ENCODE data around the gene GALNS.

Gene GALNS

DNA sequence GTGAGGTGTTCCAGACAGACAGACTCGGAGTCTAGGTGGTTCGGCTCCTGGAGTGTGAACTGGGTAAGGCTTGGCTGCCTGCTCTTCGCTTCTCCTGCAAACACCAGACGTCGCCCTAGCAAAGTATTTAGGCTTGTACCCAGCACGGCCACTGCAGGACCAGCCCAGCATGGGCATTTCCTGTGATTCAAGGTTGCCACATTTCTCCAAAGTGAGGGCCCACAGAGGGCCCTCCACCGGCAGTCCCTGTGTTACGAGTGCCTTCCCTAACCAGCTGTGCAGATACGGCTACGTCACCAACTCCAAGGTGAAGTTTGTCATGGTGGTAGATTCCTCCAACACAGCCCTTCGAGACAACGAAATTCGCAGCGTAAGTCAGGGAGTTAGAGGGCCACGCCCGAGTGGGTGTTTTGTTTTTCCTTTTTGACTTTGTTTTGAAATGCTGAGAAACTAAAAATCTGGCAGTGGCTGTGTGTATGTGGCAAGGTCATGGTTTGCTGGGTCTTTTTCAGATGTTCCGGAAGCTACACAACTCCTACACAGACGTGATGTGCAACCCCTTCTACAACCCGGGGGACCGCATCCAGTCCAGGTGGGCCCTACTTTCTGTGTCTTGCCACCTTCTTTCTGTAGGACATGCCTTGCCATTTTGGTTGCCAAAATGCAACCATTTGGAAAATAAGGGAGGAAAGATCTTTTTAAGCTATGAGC is 2.8 kb upstream of the GALNS start:
- no peak for DNase-seq (ENCODE audit: low read depth in 4 of 4, low spot score in 1 of 4)

- peak; percentile 43 to 77 (median 54) for DNase-seq (ENCODE audit: low read depth in 4 of 4, low spot score in 1 of 4)
These were observed 1.1 kb upstream of the GALNS start for GRCh38 chr16:88857728-88858339.

GRCh38 chr16:88856122-88856827 is 472 bp downstream of the GALNS start:
- DNase-seq (ENCODE audit: low read depth in 4 of 4, low spot score in 1 of 4): no peak

- no peak for DNase-seq (ENCODE audit: low read depth in 4 of 4, low spot score in 1 of 4)
These were observed 1.0 kb downstream of the GALNS start for GRCh38 chr16:88855736-88856121.

DNA sequence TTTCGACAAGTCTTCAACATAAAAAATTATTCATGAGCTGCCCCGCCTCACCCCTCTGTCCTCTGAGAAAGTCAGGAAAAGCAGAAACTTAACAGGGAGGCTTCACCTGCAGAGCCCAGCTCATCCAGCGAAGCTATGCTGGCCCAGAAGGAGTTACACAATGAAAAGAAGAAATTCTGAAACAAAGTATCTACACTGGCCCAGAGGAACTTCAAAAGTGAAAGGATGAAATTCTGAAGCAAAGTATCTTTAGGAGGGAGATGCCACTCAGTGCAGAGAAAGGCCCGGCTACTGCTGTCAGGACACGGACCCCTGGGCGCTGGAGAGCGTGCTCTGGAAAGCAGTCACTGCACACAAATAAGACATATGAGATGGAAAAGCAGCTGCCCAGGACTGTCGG is 1.6 kb downstream of the GALNS start:
- no peak for DNase-seq (ENCODE audit: low read depth in 4 of 4, low spot score in 1 of 4)

DNA sequence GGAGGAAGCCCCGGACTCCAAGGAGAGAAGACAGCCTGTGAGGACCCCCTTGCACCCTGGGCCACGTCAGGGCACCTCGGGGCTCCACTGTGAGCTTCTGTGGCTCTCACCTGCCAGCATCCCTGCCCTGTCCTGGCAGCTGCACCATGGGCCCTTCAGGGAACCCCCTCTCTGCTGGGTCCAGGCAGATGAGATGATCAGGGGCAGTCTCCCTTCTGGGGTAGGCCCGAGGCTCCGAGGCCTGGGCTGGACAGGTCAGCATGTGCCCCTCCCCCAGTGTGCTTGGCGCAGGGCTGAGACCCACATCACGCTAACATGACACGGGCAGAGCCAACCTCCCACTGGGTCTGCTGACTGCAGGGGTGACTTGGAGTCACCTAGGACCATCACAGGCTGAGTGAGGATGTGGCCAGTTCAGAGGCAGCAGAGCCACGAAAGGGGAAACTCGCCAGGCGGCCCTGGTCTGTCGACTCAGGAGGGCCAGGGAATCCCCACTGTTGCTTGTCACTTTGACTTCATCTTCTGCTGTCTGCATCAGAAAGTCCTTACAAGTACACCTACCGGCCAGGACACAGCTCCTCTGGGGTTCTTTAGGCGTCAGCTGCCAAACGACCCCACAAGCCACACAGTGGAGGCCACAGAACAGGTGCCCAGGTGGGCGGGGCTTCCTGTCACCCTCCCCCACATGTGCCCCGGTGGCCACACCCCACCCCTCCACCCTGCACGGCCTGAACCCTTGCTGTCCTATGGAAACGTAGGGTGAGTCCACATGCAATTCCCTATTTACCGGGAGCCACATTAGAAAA is 2.2 kb downstream of the GALNS start:
- no peak for DNase-seq (ENCODE audit: low read depth in 4 of 4, low spot score in 1 of 4)

DNA sequence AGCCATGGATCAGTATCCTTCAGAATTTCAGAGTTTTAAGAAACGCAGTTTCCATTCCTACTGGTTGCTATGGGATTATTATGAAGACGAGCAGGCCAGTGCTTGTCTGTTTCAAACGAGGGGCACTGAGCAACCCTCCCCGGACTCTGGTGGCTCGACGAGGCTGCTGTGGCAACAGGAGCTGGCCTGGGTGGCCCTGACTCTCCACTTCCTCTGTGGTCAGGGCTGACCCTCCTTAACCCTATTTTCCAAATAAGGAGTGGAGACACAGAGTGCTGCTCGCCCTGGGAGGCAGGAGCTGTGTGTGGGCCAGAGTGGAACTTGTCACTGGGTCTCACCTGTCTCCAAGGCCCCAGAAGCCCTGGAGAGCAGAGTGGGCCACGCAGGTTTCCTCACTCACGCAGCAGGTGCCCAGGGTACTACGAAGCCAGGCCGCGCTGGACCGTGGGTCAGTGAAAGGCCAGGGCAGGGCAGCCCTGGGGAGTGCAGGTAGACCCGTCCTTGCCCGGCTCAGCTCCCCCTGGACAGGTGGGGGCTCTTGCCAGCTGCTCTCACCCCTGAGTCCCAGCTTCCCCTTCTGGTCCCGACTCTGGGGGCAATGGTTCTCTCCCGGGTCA is 3.3 kb downstream of the GALNS start:
- DNase-seq (ENCODE audit: low read depth in 4 of 4, low spot score in 1 of 4): no peak

DNA sequence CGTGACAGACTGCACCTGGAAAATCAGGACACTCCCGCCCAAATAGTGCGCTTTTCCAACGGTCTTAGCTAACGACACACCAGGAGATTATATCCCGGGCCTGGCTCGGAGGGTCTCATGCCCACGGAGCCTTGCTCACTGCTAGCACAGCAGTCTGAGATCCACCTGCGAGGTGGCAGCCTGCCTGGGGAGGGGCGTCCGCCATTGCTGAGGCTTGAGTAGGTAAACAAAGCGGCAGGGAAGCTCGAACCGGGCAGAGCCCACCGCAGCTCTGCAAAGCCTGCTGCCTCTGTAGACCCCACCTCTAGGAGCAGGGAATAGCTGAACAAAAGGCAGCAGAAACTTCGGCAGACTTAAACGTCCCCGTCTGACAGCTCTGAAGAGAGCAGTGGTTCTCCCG is 5.1 kb downstream of the GALNS start:
- DNase-seq (ENCODE audit: low read depth in 4 of 4, low spot score in 1 of 4): no peak

DNA sequence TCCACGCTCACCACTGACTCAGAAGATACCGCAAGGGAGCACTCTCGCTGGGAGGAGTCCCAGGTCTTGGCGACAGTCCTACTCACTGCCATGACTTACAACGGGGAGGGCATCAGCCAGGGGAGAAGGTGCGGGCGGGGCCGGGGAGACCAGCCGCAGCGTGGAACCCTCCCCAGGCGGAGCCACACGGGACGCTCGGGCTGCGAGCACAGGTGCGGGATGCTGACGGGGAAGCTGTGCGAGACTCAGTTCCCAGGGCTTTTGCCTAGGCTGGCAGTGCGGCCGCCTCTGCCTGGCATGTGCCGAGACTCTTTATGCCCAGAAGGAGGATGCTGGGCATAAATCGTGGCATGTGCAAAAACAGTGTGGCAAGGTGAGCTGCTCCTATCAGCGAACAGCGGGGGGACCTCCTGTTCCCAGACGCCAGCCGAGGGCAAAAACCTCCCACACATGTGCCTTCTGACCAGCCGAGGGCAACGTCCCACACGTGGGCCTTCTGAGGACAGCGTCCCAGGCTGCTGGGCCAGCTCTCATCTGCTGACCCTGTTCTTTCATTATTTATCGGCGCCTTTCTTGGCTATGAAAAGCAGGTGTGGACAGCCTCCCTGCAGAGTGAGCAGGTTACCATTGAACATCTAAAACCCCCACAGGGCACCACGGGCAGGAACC is 6.1 kb downstream of the GALNS start:
- no peak for DNase-seq (ENCODE audit: low read depth in 4 of 4, low spot score in 1 of 4)

DNA sequence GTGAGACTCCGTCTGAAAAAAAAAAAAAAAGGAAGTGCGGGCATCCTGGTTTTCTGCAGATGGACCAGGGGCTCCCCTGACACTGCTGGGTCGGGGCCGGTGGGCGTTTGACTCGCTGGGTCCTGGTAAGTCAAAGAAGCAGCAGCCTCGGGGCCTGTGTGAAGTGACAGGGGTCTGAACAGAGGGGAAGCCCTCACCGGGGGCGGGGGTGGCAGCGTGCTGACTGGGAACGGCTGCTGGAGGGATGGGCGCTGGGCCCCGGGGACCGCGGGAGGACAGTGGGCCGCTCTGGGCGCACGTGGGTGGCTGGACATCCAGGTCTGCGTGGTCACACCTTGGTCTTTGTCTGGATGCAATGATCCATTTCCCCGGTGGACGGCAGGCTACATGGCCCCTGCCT is 8.2 kb downstream of the GALNS start:
- no peak for DNase-seq (ENCODE audit: low read depth in 4 of 4, low spot score in 1 of 4)

- no peak for DNase-seq (ENCODE audit: low read depth in 4 of 4, low spot score in 1 of 4)
These were observed 9.1 kb downstream of the GALNS start for GRCh38 chr16:88847654-88848053.

DNA sequence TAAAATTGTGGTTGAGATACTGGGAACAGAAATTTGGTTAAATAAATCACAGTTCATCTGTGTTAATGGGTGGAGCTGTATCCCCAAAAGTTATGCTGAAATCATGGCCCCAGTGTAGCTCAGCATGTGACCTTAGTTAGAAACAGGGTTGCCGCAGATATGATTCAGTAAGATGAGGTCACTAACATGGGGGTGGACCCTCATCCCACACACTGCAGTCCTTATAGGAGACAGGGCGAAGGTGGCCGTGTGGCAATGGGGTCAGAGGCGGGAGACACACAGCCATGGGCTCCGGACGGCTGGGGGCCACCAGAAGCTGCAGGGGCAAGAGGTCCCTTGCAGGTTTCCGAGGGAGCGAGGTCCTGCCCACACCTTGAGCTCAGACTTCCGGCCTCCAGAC is 10.7 kb downstream of the GALNS start:
- DNase-seq (ENCODE audit: low read depth in 4 of 4, low spot score in 1 of 4): no peak

DNA sequence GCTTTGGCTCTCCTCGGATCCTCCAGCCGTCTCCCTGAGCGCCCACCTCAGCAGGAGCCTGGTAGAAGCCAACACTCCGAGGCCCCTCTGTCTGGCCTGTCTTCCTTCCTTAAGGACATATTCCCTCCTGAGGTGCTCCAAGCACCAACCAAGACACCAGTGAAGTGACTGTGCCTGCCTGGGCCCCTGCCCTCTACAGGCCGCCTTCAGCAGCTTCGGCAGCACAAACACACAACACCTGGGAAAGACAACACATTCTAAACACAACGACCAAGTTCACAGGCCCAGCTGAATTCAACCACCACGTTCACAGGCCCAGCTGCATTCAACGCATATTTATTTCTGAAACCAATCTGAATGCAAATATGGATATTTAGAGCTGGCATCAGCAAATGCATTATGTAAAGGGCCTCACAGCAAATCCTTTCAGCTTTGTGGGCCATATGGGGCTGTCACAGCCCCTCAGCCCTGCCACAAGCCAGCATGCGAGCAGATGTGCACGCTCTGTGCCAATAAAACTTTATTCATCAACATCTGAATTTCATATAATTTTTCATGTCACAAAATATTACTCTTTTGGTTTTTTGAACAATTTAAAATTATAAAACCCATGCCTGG is 12.2 kb downstream of the GALNS start:
- DNase-seq (ENCODE audit: low read depth in 4 of 4, low spot score in 1 of 4): no peak

GRCh38 chr16:88843256-88843655 is 13.5 kb downstream of the GALNS start:
- no peak for DNase-seq (ENCODE audit: low read depth in 4 of 4, low spot score in 1 of 4)

DNA sequence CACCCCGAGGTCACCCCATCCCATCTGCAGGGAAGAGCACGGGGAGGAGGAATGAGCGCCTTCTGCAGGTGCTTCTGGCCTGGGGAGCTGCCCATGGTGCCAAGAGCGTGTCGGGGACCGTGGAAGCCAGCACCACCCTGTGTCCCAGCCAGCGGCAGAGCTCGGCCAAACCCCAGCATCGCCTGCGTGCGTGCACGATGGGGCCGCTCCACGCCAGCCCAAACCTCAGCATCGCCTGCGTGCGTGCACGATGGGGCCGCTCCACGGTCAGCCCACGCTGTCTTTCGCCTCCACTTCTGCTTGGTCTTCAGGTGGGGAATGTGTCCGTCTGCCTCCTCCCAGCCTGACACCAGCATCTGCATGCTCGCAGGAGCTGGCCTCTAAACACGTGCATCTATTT is 13.9 kb downstream of the GALNS start:
- DNase-seq (ENCODE audit: low read depth in 4 of 4, low spot score in 1 of 4): no peak

DNA sequence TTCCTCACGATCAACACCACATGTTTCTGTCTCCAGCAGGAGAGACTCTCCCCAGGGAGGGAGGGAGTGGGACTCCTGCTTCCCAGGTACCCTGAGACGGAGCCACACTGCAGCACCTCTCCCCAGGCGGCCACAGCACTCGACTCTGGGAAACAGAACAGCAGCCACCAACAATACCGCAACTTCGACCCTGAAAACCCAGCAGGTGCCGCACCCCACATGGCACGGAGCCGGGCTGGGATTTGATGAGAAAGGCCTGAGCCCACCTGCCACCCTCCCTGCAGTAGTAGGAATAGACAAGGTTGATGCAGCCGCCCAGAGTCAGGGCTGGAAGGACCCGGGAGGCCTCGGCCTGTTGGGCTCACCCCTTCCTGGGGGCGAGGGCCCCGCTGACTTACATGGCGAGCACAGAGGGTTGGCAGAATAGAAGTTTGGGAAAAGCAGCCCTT is 14.4 kb downstream of the GALNS start:
- DNase-seq (ENCODE audit: low read depth in 4 of 4, low spot score in 1 of 4): no peak

DNA sequence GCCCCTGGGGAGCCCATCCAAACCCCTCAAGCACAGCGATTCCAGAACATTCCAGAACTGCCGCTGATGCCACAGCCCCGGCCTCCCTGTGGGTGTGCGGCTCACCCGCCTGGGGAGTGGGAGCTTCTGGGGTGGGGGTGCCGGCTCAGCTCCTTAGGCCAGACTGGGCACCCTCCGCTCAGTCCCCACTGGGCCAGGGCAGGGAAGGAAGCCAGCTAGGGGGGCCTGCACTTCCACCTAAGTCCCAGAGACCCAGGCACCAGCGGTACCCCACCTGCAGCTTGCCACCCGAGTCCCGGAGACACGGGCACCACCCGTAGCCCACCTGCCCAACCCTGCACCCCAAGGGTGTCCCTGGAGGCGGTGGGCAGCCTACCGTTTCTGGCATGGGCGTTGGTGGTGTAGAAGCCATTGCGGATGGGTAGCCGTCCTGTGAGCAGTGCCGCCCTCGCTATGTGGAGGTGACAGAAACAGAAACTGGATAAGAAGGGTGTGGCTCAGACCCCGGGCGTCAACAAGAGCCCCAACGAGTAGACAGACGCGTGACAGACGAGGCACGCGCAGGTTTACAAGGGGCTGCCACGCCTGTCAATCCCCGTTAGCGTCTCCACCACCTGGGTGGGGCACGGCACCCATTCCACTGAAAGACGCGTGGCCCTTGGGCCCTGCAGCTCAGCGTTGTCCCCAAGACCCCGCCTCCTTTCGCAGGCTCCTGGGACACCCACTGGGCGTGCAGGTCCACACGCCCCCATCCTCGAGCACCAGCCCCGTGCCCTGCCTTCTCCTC is 15.0 kb downstream of the GALNS start:
- no peak for DNase-seq (ENCODE audit: low read depth in 4 of 4, low spot score in 1 of 4)

GRCh38 chr16:88840600-88841215 is 16.0 kb downstream of the GALNS start:
- DNase-seq (ENCODE audit: low read depth in 4 of 4, low spot score in 1 of 4): no peak
